ENCODE results near the gene SUZ12.
"Not testable (repeated sequence)": the region's sequence is repeated elsewhere in the genome, so short reads cannot be mapped to it uniquely, and the experiment has no call there.

The SUZ12 gene

GRCh38 chr17:31936615-31937609 is at the start of gene SUZ12:
TSS of gene SUZ12 (plus strand) at chr17:31937007. CDS start at chr17:31937247, 240 bp downstream.
- DNase-seq, result peak; percentile 55 to 72 (median 62)

DNA sequence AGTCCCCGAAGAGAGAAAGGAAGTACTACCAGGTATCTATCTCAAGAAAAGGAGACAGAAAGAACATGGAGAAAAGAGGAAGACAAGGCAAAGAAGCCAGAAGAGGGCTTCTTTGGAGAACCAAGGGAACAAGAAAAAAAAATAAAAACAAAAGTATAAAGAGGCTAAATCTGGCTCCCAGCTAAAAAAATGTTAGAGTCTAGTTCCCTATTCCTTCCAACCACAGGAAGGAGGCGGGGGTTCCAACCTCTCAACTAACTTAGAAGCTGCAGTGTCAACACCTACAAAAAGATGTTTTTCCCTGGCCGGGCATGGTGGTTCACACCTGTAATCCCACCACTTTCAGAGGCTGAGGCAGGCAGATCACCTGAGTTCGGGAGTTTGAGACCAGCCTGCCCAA is 48.7 kb upstream of the SUZ12 start:
- DNase-seq, result no peak

DNA sequence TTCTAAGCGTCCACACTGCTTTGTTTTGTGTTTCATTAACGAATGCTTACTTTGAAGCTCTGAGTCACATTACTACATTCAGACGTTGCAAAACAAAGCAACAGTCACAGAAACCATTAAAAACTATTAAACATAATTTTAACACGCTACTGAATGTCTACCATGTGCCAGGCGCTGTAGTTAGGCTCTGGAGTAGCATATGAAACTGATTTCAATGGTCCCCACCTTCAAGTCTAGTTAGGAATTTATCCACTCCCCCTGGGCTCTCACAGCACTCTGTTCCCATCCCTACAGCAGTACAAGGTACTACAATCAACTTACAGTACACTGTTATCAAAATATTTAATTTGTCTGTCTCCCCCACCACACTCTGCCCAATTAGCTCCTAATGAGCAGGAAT is 35.9 kb upstream of the SUZ12 start:
- DNase-seq, result no peak

DNA sequence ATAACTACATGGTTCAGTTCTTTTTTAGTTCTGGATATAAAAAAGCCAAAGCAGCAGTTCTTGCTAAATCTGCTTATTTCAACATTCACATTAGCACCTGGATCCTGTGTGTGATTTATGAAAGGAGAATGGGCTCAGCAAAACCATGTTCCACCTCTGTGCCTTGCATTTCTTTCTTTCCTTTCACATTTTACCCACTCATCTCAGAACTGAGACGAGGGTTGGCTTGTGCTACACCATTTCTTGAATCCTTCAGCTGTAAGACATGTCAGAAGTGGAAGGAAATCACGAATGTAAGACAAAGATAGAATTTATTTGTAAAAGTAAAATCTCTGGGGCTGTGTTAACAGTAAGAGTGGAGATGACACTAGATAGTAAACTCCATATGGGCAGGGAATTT is 34.1 kb upstream of the SUZ12 start:
- no peak for DNase-seq

GRCh38 chr17:31903401-31903800 is 33.4 kb upstream of the SUZ12 start:
- no peak for DNase-seq

- DNase-seq, result no peak
Observed at GRCh38 chr17:31907342-31907962, 29.4 kb upstream of the SUZ12 start.

DNA sequence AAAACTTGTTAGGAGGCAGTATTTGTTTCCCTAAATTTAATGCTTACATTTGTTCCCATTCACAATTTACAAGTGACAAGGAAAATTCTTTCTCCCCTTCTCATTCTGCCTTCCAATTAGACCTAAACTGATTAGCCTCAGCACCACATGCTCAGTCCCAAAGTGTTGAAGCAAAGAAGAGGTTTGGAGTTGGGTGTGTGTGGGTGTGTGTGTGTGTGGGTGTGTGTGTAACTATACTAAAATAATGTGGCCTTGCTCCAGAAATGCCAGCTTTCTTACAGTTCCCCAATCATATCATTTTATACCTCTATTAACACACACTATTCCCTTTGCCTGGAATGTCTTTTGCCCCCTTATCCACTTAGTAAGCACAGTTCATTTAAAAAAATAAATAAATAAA is 28.4 kb upstream of the SUZ12 start:
- no peak for DNase-seq

DNA sequence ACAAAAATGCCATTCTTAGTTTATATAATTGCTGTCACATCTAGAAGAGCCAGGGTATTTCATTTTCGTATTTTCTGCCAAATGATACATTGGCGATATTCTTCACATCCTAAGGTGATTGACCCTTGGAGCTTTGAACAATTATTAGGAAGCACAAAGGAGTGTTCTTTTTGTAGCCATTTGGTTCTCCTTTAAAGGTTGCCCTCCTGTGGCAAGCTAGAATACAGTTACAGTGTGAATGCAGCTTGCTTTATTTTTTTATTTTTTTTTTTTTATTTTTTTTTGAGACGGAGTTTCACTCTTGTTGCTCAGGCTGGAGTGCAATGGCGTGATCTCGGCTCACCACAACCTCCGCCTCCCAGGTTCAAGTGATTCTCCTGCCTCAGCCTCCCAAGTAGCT is 24.1 kb upstream of the SUZ12 start:
- not testable (repeated sequence) for DNase-seq

DNA sequence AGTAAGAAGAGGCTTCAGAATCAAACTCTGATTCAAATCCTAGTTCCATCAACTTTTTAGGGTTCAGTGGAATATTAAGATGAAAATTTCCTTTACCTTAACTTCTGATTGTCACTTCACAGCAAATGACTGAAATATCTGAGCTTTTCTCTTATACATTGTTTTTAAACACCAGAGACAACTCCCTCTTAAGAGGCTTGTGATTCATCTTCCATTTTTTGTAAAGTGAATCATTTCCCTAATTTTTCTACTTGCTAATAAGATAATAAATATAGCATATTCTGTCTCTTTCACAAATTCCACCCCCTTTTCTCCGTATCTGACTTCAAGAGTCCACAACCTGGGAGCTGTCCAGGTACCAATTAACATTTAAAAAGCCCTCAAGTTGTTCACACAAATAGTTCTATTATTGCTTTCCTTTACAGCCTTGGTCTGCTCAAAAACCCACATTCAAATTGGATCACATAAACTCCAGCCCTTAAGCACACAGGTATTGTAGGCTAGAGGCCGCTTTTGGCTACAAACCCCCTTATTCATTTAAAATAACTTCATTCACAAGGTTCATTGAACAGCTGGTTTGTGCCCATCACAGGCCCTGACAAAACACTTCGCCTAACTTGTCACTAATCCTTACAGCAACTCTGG is 21.2 kb upstream of the SUZ12 start:
- DNase-seq, result no peak

- no peak for DNase-seq
Observed at GRCh38 chr17:31916491-31917064, 20.2 kb upstream of the SUZ12 start.

GRCh38 chr17:31917065-31917529 is 19.7 kb upstream of the SUZ12 start:
- DNase-seq, result no peak

DNA sequence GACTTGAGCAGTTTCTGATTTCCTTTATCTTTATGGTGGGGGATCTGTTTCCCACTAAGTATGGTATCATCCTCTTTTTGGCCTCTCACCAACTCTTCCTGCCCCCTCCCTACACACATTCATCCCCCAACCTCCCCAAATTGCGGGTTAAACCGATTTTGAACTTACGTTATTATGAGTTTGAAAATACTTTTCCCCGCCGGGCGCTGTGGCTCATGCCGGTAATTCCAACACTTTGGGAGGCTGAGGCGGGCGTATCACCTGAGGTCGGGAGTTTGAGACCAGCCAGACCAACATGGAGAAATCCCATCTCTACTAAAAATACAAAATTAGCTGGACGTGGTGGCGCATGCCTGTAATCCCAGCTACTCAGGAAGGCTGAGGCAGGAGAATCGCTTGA is 19.1 kb upstream of the SUZ12 start:
- not testable (repeated sequence) for DNase-seq

DNA sequence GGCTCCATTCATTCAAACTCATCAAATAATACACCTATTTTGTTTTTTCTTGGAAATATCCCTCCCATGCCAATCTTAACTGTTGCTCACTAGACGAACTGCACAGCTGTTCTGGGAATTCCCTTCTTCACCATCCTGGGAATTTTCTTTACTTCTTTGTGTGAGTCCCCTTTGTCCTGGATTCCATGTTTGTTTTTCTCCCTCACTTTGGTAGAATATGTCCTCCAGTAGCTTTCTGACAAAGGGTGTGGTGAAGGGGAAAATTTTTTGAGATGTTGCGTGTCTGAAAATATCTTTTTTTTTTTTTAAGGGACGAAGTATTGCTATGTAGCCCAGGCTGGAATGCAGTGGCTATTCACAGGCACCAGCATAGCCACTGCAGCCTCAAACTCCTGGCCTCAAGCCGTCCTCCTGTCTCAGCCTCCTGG is 18.1 kb upstream of the SUZ12 start:
- DNase-seq, result no peak

- no peak for DNase-seq
Observed at GRCh38 chr17:31919802-31920525, 16.8 kb upstream of the SUZ12 start.

DNA sequence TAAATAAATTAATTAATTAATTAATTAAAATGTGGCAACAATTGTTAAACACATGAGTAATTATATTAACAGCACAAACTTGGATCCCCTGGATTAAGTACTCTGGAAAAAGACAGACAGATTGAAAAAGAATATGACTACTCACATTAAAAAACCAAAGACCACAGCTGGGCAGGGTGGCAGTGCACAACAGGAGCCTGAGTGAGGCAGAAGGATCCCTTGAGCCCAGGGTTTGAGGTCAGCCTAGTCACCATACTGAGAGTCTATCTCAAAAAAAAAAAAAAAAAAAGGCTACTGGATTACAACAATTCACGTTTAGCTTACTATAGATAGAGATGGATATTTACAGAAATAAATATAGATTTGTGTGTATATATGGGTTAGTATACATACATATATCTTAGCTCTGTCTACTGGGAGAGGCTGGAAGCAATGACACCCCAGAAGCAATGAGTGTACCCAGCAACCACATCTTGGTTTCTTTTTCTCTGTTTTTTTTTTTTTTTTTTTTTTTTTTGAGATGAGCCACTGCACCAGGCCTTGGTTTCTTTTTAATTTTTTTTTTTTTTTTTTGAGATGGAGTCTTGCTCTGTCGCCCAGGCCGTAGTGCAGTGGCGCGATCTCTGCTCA is 10.6 kb upstream of the SUZ12 start:
- no peak for DNase-seq

- no peak for DNase-seq
Observed at GRCh38 chr17:31931756-31932155, 5.1 kb upstream of the SUZ12 start.

- no peak for DNase-seq
Observed at GRCh38 chr17:31935512-31935911, 1.3 kb upstream of the SUZ12 start.

DNA sequence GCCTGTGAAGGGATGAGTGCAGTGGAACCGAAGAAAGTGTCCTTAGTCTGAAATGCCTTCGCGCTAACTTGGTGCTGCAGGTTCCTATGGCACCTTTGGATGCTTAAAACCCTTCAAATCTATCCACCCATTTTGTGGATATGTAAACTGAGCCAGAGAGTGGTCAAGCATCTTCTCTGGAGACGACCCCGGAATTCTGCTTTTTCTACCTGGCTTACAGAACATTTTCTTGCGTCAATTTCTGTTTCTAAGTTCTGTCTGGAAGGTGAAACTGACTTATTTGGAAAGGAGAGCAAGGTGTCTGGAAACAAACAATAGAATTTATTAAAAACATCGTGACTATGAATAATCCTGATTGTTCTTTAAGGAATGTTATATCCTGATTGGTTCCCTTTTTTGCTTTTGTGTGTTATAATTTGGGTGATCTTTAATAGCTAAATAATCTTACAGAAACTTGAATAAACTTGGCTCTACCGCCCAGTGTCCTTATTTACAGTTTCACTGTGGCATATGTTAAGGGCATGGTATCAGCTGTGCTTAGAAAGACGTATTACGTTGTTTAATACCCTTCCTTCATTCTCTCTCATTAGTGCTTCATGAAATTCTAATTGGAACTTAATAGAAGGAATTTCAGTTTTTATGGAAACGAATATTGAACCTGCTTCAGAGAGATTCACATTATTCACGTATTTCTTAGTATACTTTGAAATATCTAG is 1.3 kb downstream of the SUZ12 start:
- DNase-seq, result not testable (repeated sequence)

GRCh38 chr17:31941916-31942315 is 5.1 kb downstream of the SUZ12 start:
- DNase-seq, result not testable (repeated sequence)

GRCh38 chr17:31942396-31942795 is 5.6 kb downstream of the SUZ12 start:
- DNase-seq, result not testable (repeated sequence)

DNA sequence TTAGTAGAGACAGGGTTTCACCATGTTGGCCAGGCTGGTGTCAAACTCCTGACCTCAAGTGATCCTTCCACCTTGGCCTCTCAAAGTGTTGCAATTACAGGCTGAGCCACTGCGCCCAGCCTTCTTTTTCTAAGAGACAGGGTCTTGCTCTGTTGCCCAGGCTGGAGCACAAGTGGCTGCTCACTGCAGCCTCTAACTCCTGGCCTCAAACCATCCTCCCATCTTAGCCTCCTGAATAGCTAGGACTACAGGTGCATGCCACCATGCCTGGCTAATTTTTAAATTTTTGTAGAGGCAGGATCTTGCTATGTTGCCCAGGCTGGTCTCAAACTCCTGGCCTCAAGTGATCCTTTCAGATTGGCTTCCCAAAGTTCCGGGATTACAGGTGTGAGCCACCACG is 15.1 kb downstream of the SUZ12 start:
- DNase-seq, result not testable (repeated sequence)
